GM13976 (cell line): ENCODE data around the gene MYCT1.
"Not testable (repeated sequence)": the region's sequence is repeated elsewhere in the genome, so short reads cannot be mapped to it uniquely, and the experiment has no call there.

Experiments used
- DNase-seq: peaks from one replicate; pipeline ENCODE4 v3.0.0; 2012; ENCODE audit warnings: low spot score
- CTCF ChIP-seq: IDR thresholded peaks from 2 replicates; pipeline ENCODE4 v1.5.1; 2012; ENCODE audit warnings: borderline replicate concordance, mild to moderate bottlenecking; ENCODE audit not compliant: insufficient read depth; ENCODE audit errors: extremely low read depth, missing control alignments, control extremely low read depth
- in situ Hi-C: fragments of 300-500 bp; cut with MboI; formaldehyde crosslinking; loops from one replicate; pipeline ENCODE4 v1.12.0; 2022; ENCODE audit warnings: low sequenced_read_pairs, mixed read lengths, inconsistent platforms; ENCODE audit not compliant: unreplicated experiment

Gene MYCT1

GRCh38 chr6:152696522-152696921 is 1.2 kb upstream of the MYCT1 start:
- in situ Hi-C loops = no loop called here
- TF ChIP-seq CTCF = no peak
- no peak for DNase-seq

- no peak for DNase-seq
- in situ Hi-C loops = no loop called here
- no peak for TF ChIP-seq CTCF
Measured at GRCh38 chr6:152698692-152699091, 995 bp downstream of the MYCT1 start.

GRCh38 chr6:152700427-152700826 is 2.7 kb downstream of the MYCT1 start:
- TF ChIP-seq CTCF = no peak
- in situ Hi-C loops = no loop called here
- DNase-seq = no peak

- TF ChIP-seq CTCF = no peak
- DNase-seq = no peak
- in situ Hi-C loops = no loop called here
Measured at GRCh38 chr6:152701081-152701862, 3.6 kb downstream of the MYCT1 start.

GRCh38 chr6:152701863-152702401 is 4.2 kb downstream of the MYCT1 start:
- in situ Hi-C loops = no loop called here
- no peak for DNase-seq
- no peak for TF ChIP-seq CTCF

- DNase-seq, in situ Hi-C loops: not testable (repeated sequence)
Measured at GRCh38 chr6:152703750-152704149, 6.1 kb downstream of the MYCT1 start.

- no peak for TF ChIP-seq CTCF
- no peak for DNase-seq
- in situ Hi-C loops = no loop called here
Measured at GRCh38 chr6:152705327-152705726, 7.6 kb downstream of the MYCT1 start.
